Measurements from ENCODE around the gene CENPK.
"Not testable (repeated sequence)": the region's sequence is repeated elsewhere in the genome, so short reads cannot be mapped to it uniquely, and the experiment has no call there.

Gene CENPK

DNA sequence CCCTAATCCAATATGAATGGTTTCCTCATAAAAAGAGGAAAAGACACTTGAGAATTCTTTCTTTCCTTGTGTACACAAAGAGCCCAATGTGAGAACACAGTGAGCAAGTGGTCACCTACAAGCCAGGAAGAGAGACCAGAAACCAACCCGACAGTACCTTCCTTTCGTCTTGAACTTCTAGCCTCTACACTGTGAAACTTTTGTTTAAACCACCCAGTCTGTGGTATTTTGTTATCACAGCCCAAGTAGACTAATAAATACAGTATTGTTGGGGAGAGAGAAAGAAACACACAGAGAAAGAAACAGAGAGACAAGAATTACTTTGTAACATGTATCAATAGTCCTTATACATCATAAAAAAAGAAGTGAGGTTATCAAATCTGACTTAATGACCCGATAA, 37.2 kb downstream of the CENPK start:
- in situ Hi-C loops (cut with MboI; ENCODE audit: low sequenced_read_pairs, unreplicated experiment), result no loop called here
- TF ChIP-seq, protein P1, sequence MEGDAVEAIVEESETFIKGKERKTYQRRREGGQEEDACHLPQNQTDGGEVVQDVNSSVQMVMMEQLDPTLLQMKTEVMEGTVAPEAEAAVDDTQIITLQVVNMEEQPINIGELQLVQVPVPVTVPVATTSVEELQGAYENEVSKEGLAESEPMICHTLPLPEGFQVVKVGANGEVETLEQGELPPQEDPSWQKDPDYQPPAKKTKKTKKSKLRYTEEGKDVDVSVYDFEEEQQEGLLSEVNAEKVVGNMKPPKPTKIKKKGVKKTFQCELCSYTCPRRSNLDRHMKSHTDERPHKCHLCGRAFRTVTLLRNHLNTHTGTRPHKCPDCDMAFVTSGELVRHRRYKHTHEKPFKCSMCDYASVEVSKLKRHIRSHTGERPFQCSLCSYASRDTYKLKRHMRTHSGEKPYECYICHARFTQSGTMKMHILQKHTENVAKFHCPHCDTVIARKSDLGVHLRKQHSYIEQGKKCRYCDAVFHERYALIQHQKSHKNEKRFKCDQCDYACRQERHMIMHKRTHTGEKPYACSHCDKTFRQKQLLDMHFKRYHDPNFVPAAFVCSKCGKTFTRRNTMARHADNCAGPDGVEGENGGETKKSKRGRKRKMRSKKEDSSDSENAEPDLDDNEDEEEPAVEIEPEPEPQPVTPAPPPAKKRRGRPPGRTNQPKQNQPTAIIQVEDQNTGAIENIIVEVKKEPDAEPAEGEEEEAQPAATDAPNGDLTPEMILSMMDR (IDR thresholded peaks at IDR 0.05; ENCODE audit: borderline replicate concordance, control extremely low read depth, extremely low read depth, insufficient read depth, missing control alignments), result no peak
- no peak for DNase-seq (ENCODE audit: low spot score)

GRCh38 chr5:65512170-65512937, 50.6 kb downstream of the CENPK start:
- TF ChIP-seq, protein P1 (IDR thresholded peaks at IDR 0.05; ENCODE audit: borderline replicate concordance, control extremely low read depth, extremely low read depth, insufficient read depth, missing control alignments), result no peak
- no peak for DNase-seq (ENCODE audit: low spot score)
- in situ Hi-C loops (cut with MboI; ENCODE audit: low sequenced_read_pairs, unreplicated experiment), result no loop called here

GRCh38 chr5:65508978-65509377, 54.0 kb downstream of the CENPK start:
- TF ChIP-seq, protein P1 (IDR thresholded peaks at IDR 0.05; ENCODE audit: borderline replicate concordance, control extremely low read depth, extremely low read depth, insufficient read depth, missing control alignments), result no peak
- in situ Hi-C loops (cut with MboI; ENCODE audit: low sequenced_read_pairs, unreplicated experiment), result no loop called here
- DNase-seq (ENCODE audit: low spot score), result no peak

- no peak for DNase-seq (ENCODE audit: low spot score)
- in situ Hi-C loops (cut with MboI; ENCODE audit: low sequenced_read_pairs, unreplicated experiment), result no loop called here
- TF ChIP-seq, protein P1 (IDR thresholded peaks at IDR 0.05; ENCODE audit: borderline replicate concordance, control extremely low read depth, extremely low read depth, insufficient read depth, missing control alignments), result no peak
These were observed 56.0 kb downstream of the CENPK start for GRCh38 chr5:65506961-65507360.

GRCh38 chr5:65489119-65489518, 73.8 kb downstream of the CENPK start:
- in situ Hi-C loops (cut with MboI; ENCODE audit: low sequenced_read_pairs, unreplicated experiment), result loop anchor here (10.0 to 25.0 kb wide), 2 partner anchors 534 to 852 kb away; no protein-coding TSS in a partner anchor
- TF ChIP-seq, protein P1 (IDR thresholded peaks at IDR 0.05; ENCODE audit: borderline replicate concordance, control extremely low read depth, extremely low read depth, insufficient read depth, missing control alignments), result no peak
- DNase-seq (ENCODE audit: low spot score), result no peak

GRCh38 chr5:65488038-65488687, 74.8 kb downstream of the CENPK start:
- in situ Hi-C loops (cut with MboI; ENCODE audit: low sequenced_read_pairs, unreplicated experiment), result loop anchor here (10.0 to 25.0 kb wide), 2 partner anchors 533 to 851 kb away; no protein-coding TSS in a partner anchor
- DNase-seq (ENCODE audit: low spot score), result not testable (repeated sequence)

DNA sequence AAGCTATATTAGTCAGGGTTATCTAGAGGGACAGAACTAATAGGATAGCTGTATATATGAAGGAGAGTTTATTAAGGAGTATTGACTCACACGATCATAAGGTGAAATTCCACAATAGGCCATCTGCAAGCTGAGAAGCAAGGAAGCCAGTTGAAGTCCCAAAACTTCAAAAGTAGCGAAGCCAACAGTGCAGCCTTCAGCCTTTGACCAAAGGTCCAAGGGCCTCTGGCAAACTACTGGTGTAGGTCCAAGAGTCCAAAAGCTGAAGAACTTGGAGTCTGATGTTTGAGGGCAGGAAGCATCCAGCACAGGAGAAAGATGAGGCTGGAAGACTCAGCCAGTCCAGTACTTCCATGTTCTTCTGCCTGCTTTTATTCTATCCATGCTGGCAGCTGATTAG, 76.2 kb downstream of the CENPK start:
- in situ Hi-C loops (cut with MboI; ENCODE audit: low sequenced_read_pairs, unreplicated experiment), result loop anchor here (10.0 to 25.0 kb wide), 2 partner anchors 532 to 850 kb away; no protein-coding TSS in a partner anchor
- DNase-seq (ENCODE audit: low spot score), result not testable (repeated sequence)
